NCI-H1930 (cell line): ENCODE measurements around the gene CA11.
A peak's percentile ranks its signal among the peaks of the same experiment; 100 is the strongest.
"Not testable (repeated sequence)": the region's sequence is repeated elsewhere in the genome, so short reads cannot be mapped to it uniquely, and the experiment has no call there.

Experiments
- DNase-seq, 2 experiments: peaks; one replicate each; lab custom pipeline; 2025; lab: John Stamatoyannopoulos, UW

CA11 gene

GRCh38 chr19:48669903-48670668, 24.1 kb upstream of the CA11 start:
- no peak for DNase-seq

- DNase-seq: no peak
Measured at GRCh38 chr19:48668761-48669160, 22.8 kb upstream of the CA11 start.

- DNase-seq: no peak
Measured at GRCh38 chr19:48668332-48668731, 22.3 kb upstream of the CA11 start.

GRCh38 chr19:48665786-48666185, 19.8 kb upstream of the CA11 start:
- DNase-seq: no peak

GRCh38 chr19:48664476-48664875, 18.5 kb upstream of the CA11 start:
- DNase-seq: no peak

- no peak for DNase-seq
Measured at GRCh38 chr19:48663667-48664066, 17.7 kb upstream of the CA11 start.

- DNase-seq: no peak
Measured at GRCh38 chr19:48661711-48662090, 15.7 kb upstream of the CA11 start.

GRCh38 chr19:48660852-48661710, 15.1 kb upstream of the CA11 start:
- DNase-seq: peak; percentile 86 to 95

- no peak for DNase-seq
Measured at GRCh38 chr19:48659768-48660167, 13.8 kb upstream of the CA11 start.

GRCh38 chr19:48658483-48658882, 12.5 kb upstream of the CA11 start:
- no peak for DNase-seq

GRCh38 chr19:48657828-48658227, 11.8 kb upstream of the CA11 start:
- DNase-seq: not testable (repeated sequence)

GRCh38 chr19:48656840-48657474, 11.0 kb upstream of the CA11 start:
- no peak for DNase-seq

- no peak for DNase-seq
Measured at GRCh38 chr19:48654299-48655059, 8.5 kb upstream of the CA11 start.

GRCh38 chr19:48651683-48652048, 5.7 kb upstream of the CA11 start:
- no peak for DNase-seq

GRCh38 chr19:48650974-48651682, 5.1 kb upstream of the CA11 start:
- DNase-seq: no peak

- DNase-seq: no peak
Measured at GRCh38 chr19:48648134-48648533, 2.1 kb upstream of the CA11 start.

- no peak for DNase-seq
Measured at GRCh38 chr19:48646722-48647216, 782 bp upstream of the CA11 start.

GRCh38 chr19:48645620-48646000, 377 bp downstream of the CA11 start:
- DNase-seq: no peak

- DNase-seq: peak; percentile 78 to 79
Measured at GRCh38 chr19:48644839-48645619, 958 bp downstream of the CA11 start.

GRCh38 chr19:48644355-48644754, 1.6 kb downstream of the CA11 start:
- no peak for DNase-seq

- no peak for DNase-seq
Measured at GRCh38 chr19:48642862-48643261, 3.1 kb downstream of the CA11 start.
